Activated CD4-positive, alpha-beta T cell treated with anti-CD3 and anti-CD28 coated beads, Interleukin-2, amount 10 ng/mL, durations not matched to agents 24 days and 14 days (primary cell): Measurements from ENCODE around the gene CLEC5A. TPM values are rescaled to one million over a fixed set of nuclear protein-coding genes. Genes with fewer than 3 reads are reported as not detected.

Experiments
- DNase-seq: peaks from one replicate; pipeline ENCODE4 v3.0.0; 2022
- H3K27ac Mint-ChIP-seq: one replicate; pipeline ENCODE4 v1.8.0; 2022; ENCODE audit warnings: mild to moderate bottlenecking, mixed read lengths
- H3K27me3 Mint-ChIP-seq: one replicate; pipeline ENCODE4 v1.8.0; 2022; ENCODE audit warnings: mixed read lengths
- H3K36me3 Mint-ChIP-seq: one replicate; pipeline ENCODE4 v1.8.0; 2022; ENCODE audit warnings: low read depth, mild to moderate bottlenecking, mixed read lengths
- H3K4me1 Mint-ChIP-seq: one replicate; pipeline ENCODE4 v1.8.0; 2021; ENCODE audit warnings: mixed read lengths
- H3K4me3 Mint-ChIP-seq: one replicate; pipeline ENCODE4 v1.8.0; 2022; ENCODE audit warnings: mild to moderate bottlenecking, moderate library complexity, mixed read lengths
- H3K9me3 Mint-ChIP-seq: one replicate; pipeline ENCODE4 v1.8.0; 2021; ENCODE audit warnings: mixed read lengths
- intact Hi-C: fragments of 100-400 bp; cut with micrococcal nuclease; formaldehyde crosslinking; loops from one replicate; pipeline ENCODE4 v1.15.1; 2023
- total RNA-seq: library from RNA; stranded (reverse); gene quantifications from 2 replicates; pipeline ENCODE4 v1.2.3, GENCODE V29; 2022

Gene CLEC5A
- total RNA-seq, 1 donor from 2014 or later, result not detected

- Mint-ChIP-seq H3K9me3 (no peaks in the 10 kb centered on the region), H3K27ac (no peak within 1 kb of the TSS), H3K27me3 (no peaks in the 10 kb centered on the region), H3K4me1 (peaks cover 8% of the 10 kb centered on the region), H3K4me3 (no peak within 1 kb of the TSS), H3K36me3 (no peaks in the 10 kb centered on the region)
- DNase-seq, result no peak
- intact Hi-C loops, result loop anchor here (10.0 kb wide), 2 partner anchors 881 to 1241 kb away; partner anchors contain the start of gene EPHB6
Measured at GRCh38 chr7:141973673-141974072, 26.9 kb upstream of the CLEC5A start, which contains the start of gene TAS2R38. Gene TAS2R38 (minus strand): TSS chr7:141973773. CDS start chr7:141973689, 84 bp downstream.

- H3K36me3 Mint-ChIP-seq, result no peaks in the 10 kb centered on the region
- H3K4me1 Mint-ChIP-seq, result no peaks in the 10 kb centered on the region
- DNase-seq, result no peak
- H3K27ac Mint-ChIP-seq, result no peak overlapping the region
- peaks cover 5% of the 10 kb centered on the region for H3K9me3 Mint-ChIP-seq
- intact Hi-C loops, result no loop called here
- no peaks in the 10 kb centered on the region for H3K27me3 Mint-ChIP-seq
- H3K4me3 Mint-ChIP-seq, result no peak overlapping the region
Measured at GRCh38 chr7:141960687-141961422, 14.1 kb upstream of the CLEC5A start.

GRCh38 chr7:141956084-141956483 lies 9.3 kb upstream of the CLEC5A start:
- no peaks in the 10 kb centered on the region for H3K9me3 Mint-ChIP-seq
- H3K27ac Mint-ChIP-seq, result no peak overlapping the region
- DNase-seq, result no peak
- intact Hi-C loops, result no loop called here
- no peak overlapping the region for H3K4me3 Mint-ChIP-seq
- no peaks in the 10 kb centered on the region for H3K27me3 Mint-ChIP-seq
- no peaks in the 10 kb centered on the region for H3K36me3 Mint-ChIP-seq
- H3K4me1 Mint-ChIP-seq, result no peaks in the 10 kb centered on the region

GRCh38 chr7:141954334-141954733 lies 7.6 kb upstream of the CLEC5A start:
- no peaks in the 10 kb centered on the region for H3K4me1 Mint-ChIP-seq
- no peak overlapping the region for H3K27ac Mint-ChIP-seq
- H3K36me3 Mint-ChIP-seq, result no peaks in the 10 kb centered on the region
- DNase-seq, result no peak
- no peaks in the 10 kb centered on the region for H3K27me3 Mint-ChIP-seq
- no peaks in the 10 kb centered on the region for H3K9me3 Mint-ChIP-seq
- no peak overlapping the region for H3K4me3 Mint-ChIP-seq
- intact Hi-C loops, result no loop called here

- Mint-ChIP-seq H3K9me3 (no peaks in the 10 kb centered on the region), H3K27me3 (no peaks in the 10 kb centered on the region), H3K27ac (no peak overlapping the region), H3K36me3 (no peaks in the 10 kb centered on the region), H3K4me1 (no peaks in the 10 kb centered on the region), H3K4me3 (no peak overlapping the region)
- no peak for DNase-seq
- intact Hi-C loops, result no loop called here
Measured at GRCh38 chr7:141952461-141952860, 5.7 kb upstream of the CLEC5A start.

GRCh38 chr7:141950806-141951205 lies 4.0 kb upstream of the CLEC5A start:
- no peak for DNase-seq
- Mint-ChIP-seq H3K27ac (no peak overlapping the region), H3K9me3 (no peaks in the 10 kb centered on the region), H3K36me3 (no peaks in the 10 kb centered on the region), H3K4me3 (no peak overlapping the region), H3K27me3 (no peaks in the 10 kb centered on the region), H3K4me1 (no peaks in the 10 kb centered on the region)
- intact Hi-C loops, result no loop called here

- intact Hi-C loops, result no loop called here
- Mint-ChIP-seq H3K9me3 (no peaks in the 10 kb centered on the region), H3K4me1 (no peaks in the 10 kb centered on the region), H3K27me3 (no peaks in the 10 kb centered on the region), H3K4me3 (no peak overlapping the region), H3K27ac (no peak overlapping the region), H3K36me3 (no peaks in the 10 kb centered on the region)
- no peak for DNase-seq
Measured at GRCh38 chr7:141949911-141950310, 3.1 kb upstream of the CLEC5A start.

- no peak overlapping the region for H3K27ac Mint-ChIP-seq
- H3K4me3 Mint-ChIP-seq, result no peak overlapping the region
- H3K27me3 Mint-ChIP-seq, result no peaks in the 10 kb centered on the region
Measured at GRCh38 chr7:141949451-141949850, 2.7 kb upstream of the CLEC5A start.

GRCh38 chr7:141949021-141949420 lies 2.2 kb upstream of the CLEC5A start:
- no peak overlapping the region for H3K27ac Mint-ChIP-seq

More at GRCh38 chr7:141949451-141949850, 2.7 kb upstream of the CLEC5A start:
- no peaks in the 10 kb centered on the region for H3K4me1 Mint-ChIP-seq
- intact Hi-C loops, result no loop called here
- no peak for DNase-seq
- no peaks in the 10 kb centered on the region for H3K36me3 Mint-ChIP-seq
- H3K9me3 Mint-ChIP-seq, result no peaks in the 10 kb centered on the region

GRCh38 chr7:141945356-141945755 lies 1.4 kb downstream of the CLEC5A start:
- no peak overlapping the region for H3K27ac Mint-ChIP-seq
- DNase-seq, result no peak
- H3K4me1 Mint-ChIP-seq, result no peaks in the 10 kb centered on the region
- H3K4me3 Mint-ChIP-seq, result no peak overlapping the region
- H3K36me3 Mint-ChIP-seq, result no peaks in the 10 kb centered on the region
- H3K9me3 Mint-ChIP-seq, result peaks cover 9% of the 10 kb centered on the region
- intact Hi-C loops, result no loop called here
- H3K27me3 Mint-ChIP-seq, result no peaks in the 10 kb centered on the region

More at GRCh38 chr7:141949021-141949420, 2.2 kb upstream of the CLEC5A start:
- intact Hi-C loops, result no loop called here
- no peaks in the 10 kb centered on the region for H3K4me1 Mint-ChIP-seq
- H3K4me3 Mint-ChIP-seq, result no peak overlapping the region
- no peaks in the 10 kb centered on the region for H3K36me3 Mint-ChIP-seq
- DNase-seq, result no peak
- no peaks in the 10 kb centered on the region for H3K27me3 Mint-ChIP-seq
- no peaks in the 10 kb centered on the region for H3K9me3 Mint-ChIP-seq

GRCh38 chr7:141944811-141945210 lies 2.0 kb downstream of the CLEC5A start:
- H3K4me1 Mint-ChIP-seq, result no peaks in the 10 kb centered on the region

GRCh38 chr7:141943846-141944245 lies 2.9 kb downstream of the CLEC5A start:
- no peaks in the 10 kb centered on the region for H3K36me3 Mint-ChIP-seq
- H3K4me1 Mint-ChIP-seq, result no peaks in the 10 kb centered on the region
- H3K27me3 Mint-ChIP-seq, result no peaks in the 10 kb centered on the region
- DNase-seq, result no peak
- no peak overlapping the region for H3K4me3 Mint-ChIP-seq
- peaks cover 9% of the 10 kb centered on the region for H3K9me3 Mint-ChIP-seq
- intact Hi-C loops, result no loop called here
- H3K27ac Mint-ChIP-seq, result no peak overlapping the region

More at GRCh38 chr7:141944811-141945210, 2.0 kb downstream of the CLEC5A start:
- Mint-ChIP-seq H3K4me3 (no peak overlapping the region), H3K27me3 (no peaks in the 10 kb centered on the region), H3K36me3 (no peaks in the 10 kb centered on the region), H3K27ac (no peak overlapping the region), H3K9me3 (peaks cover 9% of the 10 kb centered on the region)
- intact Hi-C loops, result no loop called here
- DNase-seq, result no peak

GRCh38 chr7:141941075-141941474 lies 5.7 kb downstream of the CLEC5A start:
- H3K4me3 Mint-ChIP-seq, result no peak overlapping the region

GRCh38 chr7:141930211-141930610 lies 16.6 kb downstream of the CLEC5A start:
- intact Hi-C loops, result no loop called here
- Mint-ChIP-seq H3K9me3 (peaks cover 4% of the 10 kb centered on the region), H3K4me3 (no peak overlapping the region), H3K36me3 (no peaks in the 10 kb centered on the region), H3K4me1 (no peaks in the 10 kb centered on the region), H3K27me3 (no peaks in the 10 kb centered on the region), H3K27ac (no peak overlapping the region)
- DNase-seq, result no peak

More at GRCh38 chr7:141941075-141941474, 5.7 kb downstream of the CLEC5A start:
- Mint-ChIP-seq H3K36me3 (no peaks in the 10 kb centered on the region), H3K27ac (no peak overlapping the region), H3K9me3 (peaks cover 14% of the 10 kb centered on the region), H3K4me1 (no peaks in the 10 kb centered on the region), H3K27me3 (no peaks in the 10 kb centered on the region)
- DNase-seq, result no peak
- intact Hi-C loops, result no loop called here

- H3K27me3 Mint-ChIP-seq, result no peaks in the 10 kb centered on the region
- no peaks in the 10 kb centered on the region for H3K36me3 Mint-ChIP-seq
- no peaks in the 10 kb centered on the region for H3K4me1 Mint-ChIP-seq
- H3K4me3 Mint-ChIP-seq, result no peak overlapping the region
- no peak overlapping the region for H3K27ac Mint-ChIP-seq
- H3K9me3 Mint-ChIP-seq, result peaks cover 4% of the 10 kb centered on the region
- no peak for DNase-seq
- intact Hi-C loops, result no loop called here
Measured at GRCh38 chr7:141928845-141929195, 18.0 kb downstream of the CLEC5A start.
